Keratinocyte (primary cell): ENCODE results near the gene TMPRSS11D.

Experiments used
- EZH2 ChIP-seq: IDR thresholded peaks from one replicate; pipeline ENCODE4 v1.6.1; 2012; ENCODE audit warnings: inconsistent platforms, mild to moderate bottlenecking, low read length, moderate library complexity
- TF ChIP-seq, protein P1 (sequence below), 3 experiments: IDR thresholded peaks in 1 of 3; conservative IDR thresholded peaks in 1 of 3; optimal IDR thresholded peaks in 1 of 3; 2 replicates in 2 of 3; 3 replicates in 1 of 3; pipeline versions ENCODE3 to v1.5.1; 2011; ENCODE audit warnings: low read length in 3 of 3, mild to moderate bottlenecking in 3 of 3, moderate library complexity in 2 of 3, control low read depth in 1 of 3, inconsistent platforms in 1 of 3; ENCODE audit not compliant: insufficient read depth in 2 of 3; ENCODE audit errors: extremely low read depth in 1 of 3

DNA sequence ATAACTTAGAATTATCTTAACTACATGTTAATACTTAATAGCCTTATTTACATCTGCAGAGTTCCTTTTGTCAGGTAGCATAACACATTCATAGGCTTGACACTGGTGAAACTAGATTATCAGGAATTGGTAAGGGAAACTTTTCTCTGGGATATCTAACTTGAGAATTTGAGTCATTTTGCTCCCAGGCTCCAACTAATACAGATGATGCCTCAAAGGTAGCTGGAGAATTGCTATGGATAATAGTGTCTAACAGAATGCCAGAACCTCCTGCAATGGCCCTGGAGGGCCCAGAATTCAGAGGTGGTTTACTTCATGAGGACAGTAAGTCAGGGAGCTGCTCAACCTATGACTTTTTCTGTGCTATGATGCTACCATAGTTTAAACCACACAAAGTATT, 13.9 kb upstream of the TMPRSS11D start:
- TF ChIP-seq, protein P1, sequence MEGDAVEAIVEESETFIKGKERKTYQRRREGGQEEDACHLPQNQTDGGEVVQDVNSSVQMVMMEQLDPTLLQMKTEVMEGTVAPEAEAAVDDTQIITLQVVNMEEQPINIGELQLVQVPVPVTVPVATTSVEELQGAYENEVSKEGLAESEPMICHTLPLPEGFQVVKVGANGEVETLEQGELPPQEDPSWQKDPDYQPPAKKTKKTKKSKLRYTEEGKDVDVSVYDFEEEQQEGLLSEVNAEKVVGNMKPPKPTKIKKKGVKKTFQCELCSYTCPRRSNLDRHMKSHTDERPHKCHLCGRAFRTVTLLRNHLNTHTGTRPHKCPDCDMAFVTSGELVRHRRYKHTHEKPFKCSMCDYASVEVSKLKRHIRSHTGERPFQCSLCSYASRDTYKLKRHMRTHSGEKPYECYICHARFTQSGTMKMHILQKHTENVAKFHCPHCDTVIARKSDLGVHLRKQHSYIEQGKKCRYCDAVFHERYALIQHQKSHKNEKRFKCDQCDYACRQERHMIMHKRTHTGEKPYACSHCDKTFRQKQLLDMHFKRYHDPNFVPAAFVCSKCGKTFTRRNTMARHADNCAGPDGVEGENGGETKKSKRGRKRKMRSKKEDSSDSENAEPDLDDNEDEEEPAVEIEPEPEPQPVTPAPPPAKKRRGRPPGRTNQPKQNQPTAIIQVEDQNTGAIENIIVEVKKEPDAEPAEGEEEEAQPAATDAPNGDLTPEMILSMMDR (optimal IDR thresholded peaks at IDR 0.05 in 1 of 3, IDR thresholded peaks at IDR 0.05 in 1 of 3, conservative IDR thresholded peaks at IDR 0.05 in 1 of 3; ENCODE audit: extremely low read depth in 1 of 3, insufficient read depth in 2 of 3, low read length in 3 of 3), result no peak
- TF ChIP-seq EZH2, result no peak
